Stimulated activated CD4-positive, alpha-beta T cell treated with anti-CD3 and anti-CD28 coated beads, TNF-alpha, amount 100 ng/mL, for 4 hours (primary cell): ENCODE data around the gene DUOXA1.
"Not testable (repeated sequence)": the region's sequence is repeated elsewhere in the genome, so short reads cannot be mapped to it uniquely, and the experiment has no call there.

ENCODE experiments used
- DNase-seq, 3 experiments: peaks; one replicate each; pipeline ENCODE4 v3.0.0-alpha.2; 2020; ENCODE audit warnings: low read depth in 3 of 3

Gene DUOXA1

GRCh38 chr15:45113380-45113990, 16.2 kb downstream of the DUOXA1 start:
- DNase-seq = no peak

GRCh38 chr15:45112591-45113379, 16.9 kb downstream of the DUOXA1 start:
- DNase-seq = no peak

GRCh38 chr15:45112143-45112590, 17.5 kb downstream of the DUOXA1 start:
- DNase-seq = no peak

- no peak for DNase-seq
These were observed 18.1 kb downstream of the DUOXA1 start for GRCh38 chr15:45111390-45112142.

- no peak for DNase-seq
These were observed 19.3 kb downstream of the DUOXA1 start for GRCh38 chr15:45110256-45110820.

- no peak for DNase-seq
These were observed 21.6 kb downstream of the DUOXA1 start for GRCh38 chr15:45107941-45108630.

- no peak for DNase-seq
These were observed 23.5 kb downstream of the DUOXA1 start for GRCh38 chr15:45106002-45106790.

GRCh38 chr15:45105586-45105985, 24.1 kb downstream of the DUOXA1 start:
- no peak for DNase-seq

GRCh38 chr15:45104170-45104569, 25.5 kb downstream of the DUOXA1 start:
- not testable (repeated sequence) for DNase-seq

- DNase-seq = no peak
These were observed 27.5 kb downstream of the DUOXA1 start for GRCh38 chr15:45102226-45102625.

- no peak for DNase-seq
These were observed 27.9 kb downstream of the DUOXA1 start for GRCh38 chr15:45101749-45102148.

- no peak for DNase-seq
These were observed 28.6 kb downstream of the DUOXA1 start for GRCh38 chr15:45100884-45101625.

GRCh38 chr15:45099549-45100165, 30.0 kb downstream of the DUOXA1 start:
- DNase-seq = no peak

- DNase-seq = no peak
These were observed 32.2 kb downstream of the DUOXA1 start for GRCh38 chr15:45097466-45097865.

GRCh38 chr15:45095661-45096060, 34.0 kb downstream of the DUOXA1 start:
- DNase-seq = no peak

- no peak for DNase-seq
These were observed 35.3 kb downstream of the DUOXA1 start for GRCh38 chr15:45094358-45094730.

- DNase-seq = no peak
These were observed 35.9 kb downstream of the DUOXA1 start for GRCh38 chr15:45093622-45094357.

GRCh38 chr15:45093013-45093412, 36.7 kb downstream of the DUOXA1 start:
- DNase-seq = no peak

GRCh38 chr15:45091576-45091975, 38.1 kb downstream of the DUOXA1 start:
- DNase-seq = no peak
